ENCODE data around the gene OR10G7.
"Not testable (repeated sequence)": the region's sequence is repeated elsewhere in the genome, so short reads cannot be mapped to it uniquely, and the experiment has no call there.

Gene OR10G7

GRCh38 chr11:124036666-124037065 is 4.5 kb downstream of the OR10G7 start:
- no peak for FAIRE-seq

- FAIRE-seq: no peak
Observed at GRCh38 chr11:124026498-124026897, 14.6 kb downstream of the OR10G7 start, which contains the start of gene OR10G8. TSS of gene OR10G8 (plus strand) at chr11:124026798. CDS start at chr11:124029623, 2,825 bp downstream.

GRCh38 chr11:124015837-124016236 is 25.3 kb downstream of the OR10G7 start:
- not testable (repeated sequence) for FAIRE-seq

GRCh38 chr11:124012697-124013096 is 28.4 kb downstream of the OR10G7 start, which contains the start of gene OR10G4:
TSS of gene OR10G4 (plus strand) at chr11:124012997. CDS start at chr11:124015575, 2,578 bp downstream.
- FAIRE-seq: no peak

GRCh38 chr11:123995119-123995518 is 46.0 kb downstream of the OR10G7 start, which contains the start of gene OR10G6:
TSS of gene OR10G6 (minus strand) at chr11:123995161. CDS start at chr11:123995161, 0 bp downstream.
- no peak for FAIRE-seq

All from G401.6 (cell line).